Activated T-helper 1 cell treated with anti-CD3 and anti-CD28 coated beads, Interleukin-12 subunit alpha, Interleukin-12 subunit beta, Interleukin-2, Interleukin-4 antibody, amounts not matched to agents 30 ng/mL and 10 ng/mL and 1 ng/mL, durations not matched to agents 14 hours and 24 hours and 36 hours (primary cell): ENCODE measurements around the gene STPG2. TPM values are rescaled to one million over a fixed set of nuclear protein-coding genes. Genes with fewer than 3 reads are reported as not detected.
"Not testable (repeated sequence)": the region's sequence is repeated elsewhere in the genome, so short reads cannot be mapped to it uniquely, and the experiment has no call there.

ENCODE experiments used
- DNase-seq: peaks from one replicate; pipeline ENCODE4 v3.0.0; 2021; ENCODE audit warnings: low spot score
- H3K27ac Mint-ChIP-seq: one replicate; pipeline ENCODE4 v1.8.0; 2021; ENCODE audit warnings: mild to moderate bottlenecking, mixed read lengths
- H3K27me3 Mint-ChIP-seq: one replicate; pipeline ENCODE4 v1.8.0; 2022; ENCODE audit warnings: mild to moderate bottlenecking, moderate library complexity, mixed read lengths; ENCODE audit not compliant: insufficient read depth
- H3K36me3 Mint-ChIP-seq: one replicate; pipeline ENCODE4 v1.8.0; 2021; ENCODE audit warnings: low read depth, mixed read lengths
- H3K4me1 Mint-ChIP-seq: one replicate; pipeline ENCODE4 v1.8.0; 2021; ENCODE audit warnings: low read depth, mixed read lengths
- H3K4me3 Mint-ChIP-seq: one replicate; pipeline ENCODE4 v1.8.0; 2021; ENCODE audit warnings: mild to moderate bottlenecking, moderate library complexity, mixed read lengths
- H3K9me3 Mint-ChIP-seq: one replicate; pipeline ENCODE4 v1.8.0; 2021; ENCODE audit warnings: mixed read lengths
- intact Hi-C: fragments of 100-400 bp; cut with micrococcal nuclease; formaldehyde crosslinking; loops from one replicate; pipeline ENCODE4 v1.15.1; 2024
- total RNA-seq: library from RNA; stranded (reverse); gene quantifications from 2 replicates; pipeline ENCODE4 v1.2.3, GENCODE V29; 2022

STPG2 gene
- total RNA-seq, 1 donor from 2014 or later, result not detected

DNA sequence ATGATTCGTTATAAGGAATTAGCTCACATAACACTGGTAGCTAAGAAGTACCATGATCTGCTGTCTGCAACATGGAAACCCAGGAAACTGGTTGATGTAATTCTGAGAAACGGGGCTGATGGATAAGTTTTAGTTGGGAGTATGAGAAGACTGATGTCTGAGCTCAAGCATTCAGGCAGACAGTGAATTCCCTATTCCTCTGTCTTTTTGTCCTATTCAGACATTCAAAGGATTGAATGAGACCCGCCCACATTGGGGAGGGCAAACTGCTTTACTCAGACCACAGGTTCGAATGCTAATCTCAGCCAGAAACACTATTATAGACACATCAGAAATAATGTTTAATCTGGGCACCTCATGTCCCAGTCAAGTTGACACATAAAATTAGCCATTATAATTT is 515.5 kb downstream of the STPG2 start:
- Mint-ChIP-seq H3K4me1 (no peaks in the 10 kb centered on the region), H3K27me3 (no peaks in the 10 kb centered on the region), H3K4me3 (no peak overlapping the region), H3K9me3 (peaks cover 18% of the 10 kb centered on the region), H3K36me3 (no peaks in the 10 kb centered on the region), H3K27ac (no peak overlapping the region)
- intact Hi-C loops, result no loop called here
- DNase-seq, result no peak

DNA sequence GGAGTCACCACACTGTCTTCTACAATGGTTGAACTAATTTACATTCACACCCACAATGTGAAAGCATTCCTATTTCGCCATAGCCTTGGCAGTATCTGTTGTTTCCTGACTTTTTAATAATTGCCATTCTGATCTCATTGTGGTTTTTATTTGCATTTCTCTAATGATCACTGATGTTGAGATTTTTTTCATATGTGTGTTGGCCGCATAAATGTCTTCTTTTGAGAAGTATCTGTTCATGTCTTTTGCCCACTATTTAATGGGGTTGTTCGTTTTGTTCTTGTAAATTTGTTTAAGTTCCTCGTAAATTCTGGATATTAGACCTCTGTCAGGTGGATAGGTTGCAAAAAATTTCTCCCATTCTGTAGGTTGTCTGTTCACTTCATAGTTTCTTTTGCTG is 519.1 kb downstream of the STPG2 start:
- Mint-ChIP-seq H3K4me1 (no peaks in the 10 kb centered on the region), H3K27me3 (no peaks in the 10 kb centered on the region), H3K9me3 (peaks cover 26% of the 10 kb centered on the region), H3K27ac (no peak overlapping the region), H3K4me3 (no peak overlapping the region), H3K36me3 (no peaks in the 10 kb centered on the region)
- intact Hi-C loops, result no loop called here
- no peak for DNase-seq

DNA sequence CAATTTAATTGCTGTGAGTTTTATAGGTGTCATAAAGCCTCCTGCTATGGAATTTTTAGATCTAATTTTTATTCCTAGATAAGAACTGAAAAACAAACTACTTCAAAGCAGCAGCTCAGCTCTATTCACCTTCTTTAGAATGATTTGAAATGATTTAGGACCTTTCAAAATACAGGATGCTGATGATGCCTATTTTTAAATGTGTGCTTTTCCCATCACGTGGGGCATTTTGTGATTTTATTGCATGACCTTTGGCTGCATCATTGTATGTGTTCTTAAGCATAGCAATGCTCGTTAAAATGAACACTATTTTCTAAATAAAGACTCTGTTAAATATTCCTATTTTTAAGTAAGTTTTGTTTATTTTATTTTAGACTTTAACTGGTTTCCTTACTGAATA is 537.3 kb downstream of the STPG2 start:
- Mint-ChIP-seq H3K4me1 (no peaks in the 10 kb centered on the region), H3K9me3 (peaks cover 5% of the 10 kb centered on the region), H3K27ac (no peak overlapping the region), H3K4me3 (no peak overlapping the region), H3K36me3 (no peaks in the 10 kb centered on the region), H3K27me3 (no peaks in the 10 kb centered on the region)
- DNase-seq, result no peak
- intact Hi-C loops, result no loop called here

DNA sequence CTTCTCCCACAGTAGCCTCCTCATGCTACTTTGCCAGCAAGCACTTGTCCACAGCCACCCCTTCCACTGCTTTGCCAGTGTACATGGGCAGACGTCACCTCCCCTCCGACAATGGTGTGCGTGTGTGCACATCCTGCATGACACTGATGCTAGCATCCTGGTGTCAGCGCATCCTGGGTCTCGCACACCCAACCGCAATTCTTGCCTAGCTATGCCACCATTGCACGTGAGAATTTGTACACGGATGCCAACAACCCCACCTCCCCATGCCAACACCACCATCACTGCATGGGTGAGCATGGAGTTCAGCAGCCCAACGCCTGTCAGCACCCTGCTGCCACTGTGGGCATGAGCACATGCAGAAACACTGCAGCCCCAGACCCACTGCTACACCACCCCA is 550.0 kb downstream of the STPG2 start:
- Mint-ChIP-seq H3K27ac (no peak overlapping the region), H3K4me3 (no peak overlapping the region), H3K4me1 (no peaks in the 10 kb centered on the region), H3K36me3 (no peaks in the 10 kb centered on the region), H3K27me3 (no peaks in the 10 kb centered on the region), H3K9me3 (peaks cover 11% of the 10 kb centered on the region)
- intact Hi-C loops, result no loop called here
- DNase-seq, result no peak

DNA sequence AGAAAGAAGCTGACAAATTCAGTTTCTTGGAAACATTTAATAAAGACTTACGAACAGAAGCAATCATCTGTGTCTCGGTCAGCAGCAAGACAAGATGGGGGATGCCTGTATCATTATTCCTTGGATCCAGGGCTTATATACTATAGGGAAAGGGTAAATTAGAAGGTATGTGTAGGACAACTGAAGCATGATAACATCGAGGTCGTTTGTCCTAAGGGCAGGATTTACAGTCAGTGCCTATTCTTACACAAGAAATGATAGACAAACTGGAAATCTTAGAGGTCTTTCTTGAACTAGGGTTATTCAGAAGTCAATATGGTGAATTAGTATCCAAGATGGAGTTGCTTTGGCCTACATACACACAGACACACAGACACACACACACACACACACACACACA is 553.0 kb downstream of the STPG2 start:
- Mint-ChIP-seq H3K36me3 (no peaks in the 10 kb centered on the region), H3K4me3 (no peak overlapping the region), H3K9me3 (peaks cover 11% of the 10 kb centered on the region), H3K27me3 (no peaks in the 10 kb centered on the region), H3K27ac (no peak overlapping the region), H3K4me1 (no peaks in the 10 kb centered on the region)
- no peak for DNase-seq
- intact Hi-C loops, result no loop called here

DNA sequence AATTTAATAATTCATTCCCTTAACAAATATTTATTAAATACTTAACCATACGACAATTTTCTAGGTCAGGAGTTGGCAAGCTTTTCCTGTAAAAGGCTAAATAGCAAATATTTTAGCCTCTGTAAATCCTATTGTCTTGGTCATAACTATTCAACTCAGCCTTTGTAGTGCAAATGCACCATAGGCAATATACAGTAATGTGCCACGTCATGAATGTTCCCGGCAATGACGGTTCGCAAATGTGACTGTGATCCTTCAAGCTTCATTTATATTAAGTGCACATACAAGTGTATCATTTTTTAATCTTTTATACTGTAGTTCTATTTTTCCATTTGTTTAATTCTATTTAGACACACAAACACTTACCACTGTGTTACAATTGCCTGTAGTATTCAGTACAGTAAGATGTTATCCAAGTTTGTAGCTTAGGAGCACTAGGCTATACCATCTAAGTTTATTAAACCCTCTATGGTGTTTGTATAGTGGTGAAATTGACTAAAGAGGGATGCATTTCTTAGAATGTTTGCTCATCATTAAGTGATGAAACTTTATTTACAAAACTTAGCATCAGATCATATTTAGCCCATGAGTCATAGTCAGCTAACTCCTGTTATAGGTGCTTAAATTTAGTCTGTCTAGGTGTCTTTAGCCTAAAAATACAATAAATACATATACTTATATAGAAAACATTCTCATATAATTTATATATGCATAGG is 553.6 kb downstream of the STPG2 start:
- no peaks in the 10 kb centered on the region for H3K36me3 Mint-ChIP-seq
- H3K9me3 Mint-ChIP-seq, result peaks cover 11% of the 10 kb centered on the region
- H3K4me3 Mint-ChIP-seq, result no peak overlapping the region
- H3K4me1 Mint-ChIP-seq, result no peaks in the 10 kb centered on the region
- intact Hi-C loops, result no loop called here
- H3K27me3 Mint-ChIP-seq, result no peaks in the 10 kb centered on the region
- H3K27ac Mint-ChIP-seq, result no peak overlapping the region
- DNase-seq, result no peak

GRCh38 chr4:97587912-97588311 is 555.4 kb downstream of the STPG2 start:
- no peak for DNase-seq
- H3K36me3 Mint-ChIP-seq, result no peaks in the 10 kb centered on the region
- H3K27ac Mint-ChIP-seq, result no peak overlapping the region
- no peaks in the 10 kb centered on the region for H3K27me3 Mint-ChIP-seq
- intact Hi-C loops, result no loop called here
- H3K4me1 Mint-ChIP-seq, result no peaks in the 10 kb centered on the region
- no peak overlapping the region for H3K4me3 Mint-ChIP-seq
- H3K9me3 Mint-ChIP-seq, result no peaks in the 10 kb centered on the region

- Mint-ChIP-seq H3K36me3 (no peaks in the 10 kb centered on the region), H3K4me3 (no peak overlapping the region), H3K4me1 (no peaks in the 10 kb centered on the region), H3K27ac (no peak overlapping the region), H3K9me3 (no peaks in the 10 kb centered on the region), H3K27me3 (no peaks in the 10 kb centered on the region)
- no peak for DNase-seq
- intact Hi-C loops, result no loop called here
Observed at GRCh38 chr4:97585274-97585673, 558.0 kb downstream of the STPG2 start.

- H3K36me3 Mint-ChIP-seq, result no peaks in the 10 kb centered on the region
- intact Hi-C loops, result no loop called here
- no peaks in the 10 kb centered on the region for H3K27me3 Mint-ChIP-seq
- no peak for DNase-seq
- no peak overlapping the region for H3K27ac Mint-ChIP-seq
- no peaks in the 10 kb centered on the region for H3K4me1 Mint-ChIP-seq
- H3K4me3 Mint-ChIP-seq, result no peak overlapping the region
- no peaks in the 10 kb centered on the region for H3K9me3 Mint-ChIP-seq
Observed at GRCh38 chr4:97582890-97583289, 560.4 kb downstream of the STPG2 start.

DNA sequence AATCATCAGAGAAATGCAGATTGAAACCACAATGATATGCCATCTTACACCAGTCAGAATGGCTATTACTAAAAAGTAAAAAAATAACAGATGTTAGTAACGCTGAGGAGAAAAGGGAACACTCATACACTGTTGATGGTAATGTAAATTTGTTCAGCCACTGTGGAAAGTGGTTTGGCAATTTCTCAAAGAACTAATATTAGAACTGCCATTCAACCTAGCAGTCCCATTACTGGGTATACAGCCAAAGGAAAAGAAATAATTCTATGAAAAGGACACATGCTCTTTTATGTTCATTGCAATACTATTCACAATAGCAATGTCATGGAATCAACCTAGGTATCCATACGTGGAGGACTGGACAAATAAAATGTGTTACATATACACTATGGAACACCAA is 566.3 kb downstream of the STPG2 start:
- Mint-ChIP-seq H3K36me3 (no peaks in the 10 kb centered on the region), H3K4me3 (no peak overlapping the region), H3K4me1 (no peaks in the 10 kb centered on the region), H3K9me3 (no peaks in the 10 kb centered on the region), H3K27ac (no peak overlapping the region), H3K27me3 (no peaks in the 10 kb centered on the region)
- intact Hi-C loops, result no loop called here
- no peak for DNase-seq

GRCh38 chr4:97560009-97560408 is 583.3 kb downstream of the STPG2 start:
- H3K27me3 Mint-ChIP-seq, result no peaks in the 10 kb centered on the region
- no peak overlapping the region for H3K27ac Mint-ChIP-seq
- no peak for DNase-seq
- no peak overlapping the region for H3K4me3 Mint-ChIP-seq
- H3K9me3 Mint-ChIP-seq, result peaks cover 12% of the 10 kb centered on the region
- H3K36me3 Mint-ChIP-seq, result no peaks in the 10 kb centered on the region
- intact Hi-C loops, result no loop called here
- no peaks in the 10 kb centered on the region for H3K4me1 Mint-ChIP-seq

- H3K27me3 Mint-ChIP-seq, result no peaks in the 10 kb centered on the region
- H3K27ac Mint-ChIP-seq, result no peak overlapping the region
Observed at GRCh38 chr4:97558204-97558778, 585.0 kb downstream of the STPG2 start.

GRCh38 chr4:97550637-97551036 is 592.6 kb downstream of the STPG2 start:
- H3K4me3 Mint-ChIP-seq, H3K27me3 Mint-ChIP-seq, H3K4me1 Mint-ChIP-seq, H3K27ac Mint-ChIP-seq, intact Hi-C loops, DNase-seq, H3K36me3 Mint-ChIP-seq, H3K9me3 Mint-ChIP-seq: not testable (repeated sequence)

More at GRCh38 chr4:97558204-97558778, 585.0 kb downstream of the STPG2 start:
- no peaks in the 10 kb centered on the region for H3K4me1 Mint-ChIP-seq
- no peaks in the 10 kb centered on the region for H3K36me3 Mint-ChIP-seq
- no peak for DNase-seq
- H3K9me3 Mint-ChIP-seq, result peaks cover 6% of the 10 kb centered on the region
- H3K4me3 Mint-ChIP-seq, result no peak overlapping the region
- intact Hi-C loops, result no loop called here
